IPS-18a (cell line): ENCODE data around the gene PTPRN2.

Experiments
- H3K27ac ChIP-seq: one replicate; pipeline ENCODE4 v1.5.1; 2013; ENCODE audit warnings: low read length
- H3K27me3 ChIP-seq: one replicate; pipeline ENCODE4 v1.6.1; 2013; ENCODE audit warnings: mild to moderate bottlenecking, low read length; ENCODE audit not compliant: control insufficient read depth, insufficient read depth
- H3K36me3 ChIP-seq: one replicate; pipeline ENCODE4 v1.6.1; 2013; ENCODE audit warnings: low read depth, low read length; ENCODE audit not compliant: control insufficient read depth
- H3K4me1 ChIP-seq: one replicate; pipeline ENCODE4 v1.6.1; 2013; ENCODE audit warnings: low read depth, low read length; ENCODE audit not compliant: control insufficient read depth
- H3K4me3 ChIP-seq: one replicate; pipeline ENCODE4 v1.5.1; 2013; ENCODE audit warnings: low read length
- H3K9ac ChIP-seq: one replicate; pipeline ENCODE4 v1.6.1; 2013; ENCODE audit warnings: mild to moderate bottlenecking, low read length, moderate library complexity
- H3K9me3 ChIP-seq: one replicate; pipeline ENCODE4 v1.6.1; 2013; ENCODE audit warnings: low read depth, low read length; ENCODE audit not compliant: control insufficient read depth

Gene PTPRN2

DNA sequence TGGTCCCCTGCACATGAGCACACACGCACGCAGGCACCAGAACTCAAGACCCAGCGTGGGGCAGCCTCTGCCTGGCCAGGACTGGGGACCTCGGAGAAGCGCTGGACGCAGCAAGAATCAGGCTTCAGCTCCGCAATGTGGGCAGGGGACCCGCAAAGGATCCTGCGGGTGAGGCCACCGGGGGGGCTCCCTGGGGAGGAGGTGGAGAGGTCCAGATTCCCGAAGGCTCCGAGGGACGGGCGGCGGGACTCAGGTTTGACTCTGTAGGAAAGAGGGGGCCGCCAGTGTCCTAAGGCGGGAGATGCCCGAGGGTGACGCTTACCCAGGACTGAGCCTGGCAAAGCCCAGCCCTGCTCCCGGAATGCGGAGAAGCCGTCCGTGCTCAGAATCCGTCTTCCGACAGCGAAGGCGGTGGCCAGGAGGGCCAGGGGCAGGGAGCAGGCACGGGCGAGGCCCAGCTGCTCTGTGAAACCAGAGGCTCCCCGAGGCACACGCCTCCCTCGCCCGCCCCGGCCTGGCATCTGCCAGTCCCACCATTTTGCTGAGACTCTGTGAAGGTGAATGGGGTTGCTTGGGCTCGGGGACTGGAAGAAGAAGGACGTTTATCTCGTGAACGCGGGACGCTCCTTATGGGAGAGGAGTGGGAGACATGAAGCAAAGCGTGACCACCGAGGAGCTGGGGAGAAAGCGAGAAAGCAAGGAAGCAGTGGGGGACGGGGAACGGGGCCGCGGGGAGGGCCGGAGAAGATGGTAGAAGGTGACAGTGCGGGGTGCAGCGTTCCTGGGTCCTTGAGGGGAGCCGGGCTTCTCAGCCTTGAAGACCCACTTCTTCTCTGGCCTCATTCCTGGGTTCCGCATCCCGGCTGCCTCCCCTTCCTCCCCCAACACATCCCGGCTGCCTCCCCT, 489.2 kb downstream of the PTPRN2 start:
- H3K4me1 ChIP-seq, result peaks cover 10% of the 10 kb centered on the region
- H3K4me3 ChIP-seq, result no peak overlapping the region
- H3K36me3 ChIP-seq, result no peaks in the 10 kb centered on the region
- no peaks in the 10 kb centered on the region for H3K9me3 ChIP-seq
- H3K9ac ChIP-seq, result no peak overlapping the region
- H3K27ac ChIP-seq, result no peak overlapping the region
- no peaks in the 10 kb centered on the region for H3K27me3 ChIP-seq

DNA sequence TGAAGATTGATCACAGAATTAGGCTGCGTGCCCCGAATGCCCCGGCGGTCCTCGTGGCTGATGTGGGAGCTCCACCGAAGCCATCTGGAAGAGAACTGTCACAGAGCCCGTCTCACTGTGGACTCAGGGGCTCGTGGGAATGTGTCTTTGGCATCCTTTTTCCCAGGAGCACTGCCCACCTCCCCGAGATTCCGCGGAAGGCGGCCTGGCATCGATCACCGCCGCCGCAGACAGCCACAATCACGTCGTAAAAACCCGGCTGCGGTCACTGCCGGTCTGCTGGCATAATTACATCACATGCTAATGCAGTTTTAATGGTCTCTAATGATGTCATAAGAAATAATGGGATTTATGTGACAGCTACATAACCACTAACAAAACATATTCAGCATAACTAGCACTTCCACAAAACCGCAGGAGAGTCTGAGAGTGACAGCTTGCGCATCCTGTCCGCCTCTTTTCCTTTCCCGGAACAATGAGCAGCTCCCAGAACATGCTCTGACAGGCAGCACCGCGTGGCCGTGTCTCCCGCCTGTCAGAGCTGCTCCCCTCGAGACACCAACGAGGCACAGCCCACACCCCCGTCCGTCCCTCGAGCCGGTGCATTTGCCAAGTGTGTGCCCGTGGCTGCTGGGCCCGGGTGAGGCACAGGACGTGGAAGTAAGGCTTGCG, 490.0 kb downstream of the PTPRN2 start:
- Histone ChIP-seq H3K4me3 (no peak overlapping the region), H3K27ac (no peak overlapping the region), H3K9me3 (no peaks in the 10 kb centered on the region), H3K36me3 (no peaks in the 10 kb centered on the region), H3K4me1 (peaks cover 10% of the 10 kb centered on the region), H3K9ac (no peak overlapping the region), H3K27me3 (no peaks in the 10 kb centered on the region)

GRCh38 chr7:158097106-158097452, 490.5 kb downstream of the PTPRN2 start:
- no peak overlapping the region for H3K4me3 ChIP-seq
- H3K27ac ChIP-seq, result no peak overlapping the region
- H3K9me3 ChIP-seq, result no peaks in the 10 kb centered on the region
- H3K4me1 ChIP-seq, result peaks cover 10% of the 10 kb centered on the region
- no peaks in the 10 kb centered on the region for H3K36me3 ChIP-seq
- H3K9ac ChIP-seq, result no peak overlapping the region
- no peaks in the 10 kb centered on the region for H3K27me3 ChIP-seq

- no peak overlapping the region for H3K9ac ChIP-seq
- H3K4me3 ChIP-seq, result no peak overlapping the region
- no peaks in the 10 kb centered on the region for H3K9me3 ChIP-seq
- no peaks in the 10 kb centered on the region for H3K36me3 ChIP-seq
- no peak overlapping the region for H3K27ac ChIP-seq
- H3K27me3 ChIP-seq, result no peaks in the 10 kb centered on the region
- H3K4me1 ChIP-seq, result peaks cover 10% of the 10 kb centered on the region
These were observed 491.0 kb downstream of the PTPRN2 start for GRCh38 chr7:158096582-158096981.

GRCh38 chr7:158094671-158095226, 492.9 kb downstream of the PTPRN2 start:
- H3K4me3 ChIP-seq, result no peak overlapping the region
- no peaks in the 10 kb centered on the region for H3K36me3 ChIP-seq
- no peaks in the 10 kb centered on the region for H3K27me3 ChIP-seq
- H3K9me3 ChIP-seq, result no peaks in the 10 kb centered on the region
- H3K9ac ChIP-seq, result no peak overlapping the region
- no peak overlapping the region for H3K27ac ChIP-seq
- H3K4me1 ChIP-seq, result peaks cover 10% of the 10 kb centered on the region

DNA sequence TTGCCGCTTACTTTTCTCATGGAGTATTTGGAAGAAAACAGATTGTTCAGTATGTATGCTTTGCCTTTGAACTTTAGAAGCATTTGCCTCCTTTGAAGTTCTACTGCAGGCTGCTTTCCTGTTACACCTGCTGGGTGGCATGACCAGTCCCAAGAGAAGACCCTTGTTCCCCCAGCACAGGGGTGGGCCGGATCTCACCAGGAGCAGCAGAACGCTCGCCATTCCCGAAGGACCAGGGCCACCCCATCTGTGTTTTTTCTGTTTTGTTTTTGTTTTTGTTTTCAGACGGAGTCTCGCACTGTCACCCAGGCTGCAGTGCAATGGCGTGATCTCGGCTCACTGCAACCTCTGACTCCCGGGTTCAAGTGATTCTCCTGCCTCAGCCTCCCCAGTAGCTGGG, 493.6 kb downstream of the PTPRN2 start:
- H3K27me3 ChIP-seq, result no peaks in the 10 kb centered on the region
- H3K9me3 ChIP-seq, result no peaks in the 10 kb centered on the region
- no peak overlapping the region for H3K27ac ChIP-seq

GRCh38 chr7:158093156-158093796, 494.3 kb downstream of the PTPRN2 start:
- Histone ChIP-seq H3K4me3 (no peak overlapping the region), H3K27ac (no peak overlapping the region), H3K27me3 (no peaks in the 10 kb centered on the region), H3K9ac (no peak overlapping the region), H3K4me1 (peaks cover 10% of the 10 kb centered on the region), H3K9me3 (no peaks in the 10 kb centered on the region), H3K36me3 (no peaks in the 10 kb centered on the region)

More for the DNA sequence above, 493.6 kb downstream of the PTPRN2 start:
- Histone ChIP-seq H3K4me3 (no peak overlapping the region), H3K9ac (no peak overlapping the region), H3K4me1 (peaks cover 10% of the 10 kb centered on the region), H3K36me3 (no peaks in the 10 kb centered on the region)

DNA sequence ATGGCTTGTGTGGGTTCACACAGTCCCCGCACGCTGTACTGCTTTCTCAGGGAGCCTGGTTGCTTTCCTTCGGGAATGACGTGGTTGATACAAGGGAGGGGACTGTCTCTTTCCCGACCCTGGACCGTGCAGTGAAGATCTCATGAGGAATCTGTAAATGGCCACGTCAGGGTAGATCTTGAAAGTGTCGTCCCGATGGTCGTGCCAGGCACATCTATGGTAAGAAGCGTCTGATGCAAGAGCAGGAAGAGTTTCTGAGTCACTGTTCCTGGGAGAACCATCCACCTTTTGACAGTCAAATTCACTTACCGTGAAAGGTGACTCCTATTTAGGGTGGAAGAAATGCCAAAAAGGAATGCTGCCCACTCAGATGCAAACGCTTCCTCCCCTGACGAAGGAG, 500.4 kb downstream of the PTPRN2 start:
- Histone ChIP-seq H3K9me3 (no peaks in the 10 kb centered on the region), H3K36me3 (no peaks in the 10 kb centered on the region), H3K27ac (no peak overlapping the region), H3K9ac (no peak overlapping the region), H3K4me1 (no peaks in the 10 kb centered on the region), H3K4me3 (no peak overlapping the region), H3K27me3 (no peaks in the 10 kb centered on the region)

DNA sequence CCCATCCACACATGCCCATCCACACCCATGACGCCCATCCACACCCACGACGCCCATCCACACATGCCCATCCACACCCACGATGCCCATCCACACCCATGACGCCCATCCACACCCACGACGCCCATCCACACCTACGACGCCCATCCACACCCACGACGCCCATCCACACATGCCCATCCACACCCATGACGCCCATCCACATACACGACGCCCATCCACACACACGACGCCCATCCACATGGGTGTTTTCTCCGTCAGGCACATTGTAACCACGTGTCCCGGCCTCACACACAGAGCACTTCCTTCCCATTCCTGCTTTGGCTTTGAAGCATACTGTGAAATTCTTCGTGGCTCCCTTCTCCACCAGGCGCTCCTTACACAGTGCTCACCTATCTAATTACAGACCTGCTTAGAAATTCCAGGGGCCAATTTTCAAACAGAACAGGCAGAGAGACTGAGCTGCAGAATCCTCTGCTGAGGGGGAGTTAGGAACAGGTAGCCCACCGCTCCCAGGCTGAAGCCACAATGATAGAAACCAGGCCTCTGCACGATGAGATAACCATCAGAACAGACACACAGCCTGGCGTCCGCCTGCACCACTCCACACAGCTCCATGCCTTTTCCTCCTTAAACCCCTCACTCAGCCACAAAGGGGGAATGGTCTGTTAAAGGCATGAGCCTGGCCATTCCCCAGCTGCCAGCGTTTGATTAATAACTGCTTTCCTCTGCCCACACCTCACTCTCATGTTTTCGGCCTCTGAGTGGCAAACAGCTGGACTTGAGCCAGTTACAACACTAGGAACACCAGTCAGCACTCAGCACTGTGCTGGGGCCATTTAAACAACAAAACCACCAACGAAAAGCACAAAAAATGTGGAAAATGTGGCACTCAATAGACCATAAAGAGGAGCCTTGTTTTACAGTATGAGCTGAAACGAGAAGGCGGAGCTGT, 501.6 kb downstream of the PTPRN2 start:
- Histone ChIP-seq H3K27me3 (no peaks in the 10 kb centered on the region), H3K4me3 (no peak overlapping the region), H3K9ac (no peak overlapping the region), H3K9me3 (no peaks in the 10 kb centered on the region), H3K36me3 (no peaks in the 10 kb centered on the region), H3K4me1 (no peaks in the 10 kb centered on the region), H3K27ac (no peak overlapping the region)

GRCh38 chr7:158084555-158084954, 503.1 kb downstream of the PTPRN2 start:
- H3K36me3 ChIP-seq, result no peaks in the 10 kb centered on the region
- H3K27ac ChIP-seq, result no peak overlapping the region
- no peak overlapping the region for H3K4me3 ChIP-seq
- no peaks in the 10 kb centered on the region for H3K9me3 ChIP-seq
- H3K27me3 ChIP-seq, result no peaks in the 10 kb centered on the region
- no peaks in the 10 kb centered on the region for H3K4me1 ChIP-seq
- no peak overlapping the region for H3K9ac ChIP-seq
